Endothelial cell of umbilical vein (primary cell): ENCODE results near the gene SFSWAP. TPM values are rescaled to one million over a fixed set of nuclear protein-coding genes. Genes with fewer than 3 reads are reported as not detected.

ENCODE experiments used
- BruUV-seq: library from RNA; stranded (reverse); fragments of 400-500 nt; replicated peaks from 2 replicates; lab custom pipeline; 2021; lab: Mats Ljungman, UMichigan
- CTCF ChIA-PET: fragments of 300-600, 350-600 bp; sonication (Branson Sonifier 250); formaldehyde crosslinking; loops from one replicate; lab custom pipeline; 2021; ENCODE audit warnings: antibody characterized with exemption, inconsistent platforms; lab: Charles Lee
- POLR2A ChIA-PET: fragments of 300-600, 350-600 bp; sonication (Branson Sonifier 250); formaldehyde crosslinking; loops from one replicate; lab custom pipeline; 2021; ENCODE audit warnings: antibody characterized with exemption, inconsistent platforms; lab: Charles Lee
- DNase-seq: peaks from one replicate; pipeline ENCODE4 v3.0.0-alpha.2; 2011; ENCODE audit warnings: low read depth, low spot score
- FAIRE-seq: peaks from 2 replicates; lab custom pipeline; 2011; peaks lifted over from hg19 to GRCh38; lab: Jason Lieb, UNC
- H2AFZ ChIP-seq: 2 replicates; pipeline ENCODE4 v1.6.0; 2012; ENCODE audit warnings: low read depth, low read length, control low read depth, inconsistent platforms
- H3K27ac ChIP-seq: 2 replicates; pipeline ENCODE4 v1.5.1; 2011; ENCODE audit warnings: low read depth, mild to moderate bottlenecking, control low read depth, low read length, moderate library complexity; ENCODE audit not compliant: insufficient read depth
- H3K27me3 ChIP-seq, 2 experiments: 2 replicates each; pipeline versions ENCODE4 v1.6.0 to v1.6.1; 2011; ENCODE audit warnings: low read length in 2 of 2, mixed read lengths in 1 of 2; ENCODE audit not compliant: control insufficient read depth in 2 of 2, insufficient read depth in 2 of 2
- H3K36me3 ChIP-seq, 2 experiments: 2 replicates in 1 of 2; 3 replicates in 1 of 2; pipeline ENCODE4 v1.5.1; 2011; ENCODE audit warnings: low read length in 2 of 2, mild to moderate bottlenecking in 1 of 2, moderate library complexity in 1 of 2; ENCODE audit not compliant: control insufficient read depth in 2 of 2, insufficient read depth in 2 of 2; ENCODE audit errors: extremely low read depth in 1 of 2
- H3K4me1 ChIP-seq: 3 replicates; pipeline ENCODE4 v1.5.1; 2011; ENCODE audit warnings: mild to moderate bottlenecking, low read length; ENCODE audit not compliant: control insufficient read depth, insufficient read depth; ENCODE audit errors: extremely low read depth
- H3K4me2 ChIP-seq: 2 replicates; pipeline ENCODE4 v1.6.1; 2011; ENCODE audit warnings: low read length, control low read depth, mixed read lengths; ENCODE audit not compliant: insufficient read depth
- H3K4me3 ChIP-seq, 3 experiments: fragments of 200-600 bp in 1 of 3; sonication (generic), shearing (Covaris generic) in 1 of 3; replicated peaks in 1 of 3; 2 replicates each; pipeline ENCODE4 v1.5.1; 2011 to 2016; ENCODE audit warnings: control low read depth in 3 of 3, low read length in 3 of 3, mild to moderate bottlenecking in 2 of 3, inconsistent platforms in 1 of 3, low read depth in 1 of 3, moderate library complexity in 1 of 3; ENCODE audit not compliant: insufficient read depth in 1 of 3
- H3K79me2 ChIP-seq: 2 replicates; pipeline ENCODE4 v1.6.0; 2012; ENCODE audit warnings: low read length, inconsistent platforms; ENCODE audit not compliant: control insufficient read depth, insufficient read depth
- H3K9ac ChIP-seq: replicated peaks from 2 replicates; pipeline ENCODE3; 2011; ENCODE audit warnings: low read length, control low read depth; ENCODE audit not compliant: insufficient read depth; ENCODE audit errors: extremely low read depth
- H3K9me1 ChIP-seq: replicated peaks from 3 replicates; pipeline ENCODE4 v1.6.0; 2011; ENCODE audit warnings: mild to moderate bottlenecking, low read length; ENCODE audit not compliant: control insufficient read depth, insufficient read depth; ENCODE audit errors: extremely low read depth
- H3K9me3 ChIP-seq: replicated peaks from 2 replicates; pipeline ENCODE4 v1.5.1; 2012; ENCODE audit warnings: low read length, inconsistent platforms; ENCODE audit not compliant: control insufficient read depth, insufficient read depth
- H4K20me1 ChIP-seq: replicated peaks from 2 replicates; pipeline ENCODE3; 2011; ENCODE audit warnings: mild to moderate bottlenecking, low read length; ENCODE audit not compliant: control insufficient read depth, insufficient read depth; ENCODE audit errors: extremely low read depth
- EZH2 ChIP-seq: IDR thresholded peaks from 2 replicates; pipeline ENCODE4 v1.6.1; 2012; ENCODE audit warnings: borderline replicate concordance, low read depth, mild to moderate bottlenecking, moderate library complexity, low read length, inconsistent platforms; ENCODE audit not compliant: severe bottlenecking
- FOS ChIP-seq: IDR thresholded peaks from 2 replicates; pipeline ENCODE4 v1.6.1; 2011; ENCODE audit warnings: mild to moderate bottlenecking, low read length, moderate library complexity, borderline replicate concordance; ENCODE audit not compliant: insufficient read depth
- GATA2 ChIP-seq: IDR thresholded peaks from 2 replicates; pipeline ENCODE4 v1.7.0; 2011; ENCODE audit warnings: low read depth, mild to moderate bottlenecking, moderate library complexity, mixed read lengths, low read length; ENCODE audit not compliant: insufficient read length, insufficient read depth
- JUN ChIP-seq: IDR thresholded peaks from 2 replicates; pipeline ENCODE4 v1.6.1; 2011; ENCODE audit warnings: borderline replicate concordance, low read depth; ENCODE audit not compliant: insufficient read length, insufficient read depth
- MYC ChIP-seq: IDR thresholded peaks from one replicate; pipeline ENCODE4 v1.6.1; 2011; ENCODE audit warnings: mild to moderate bottlenecking, low read depth, low read length
- POLR2A ChIP-seq: IDR thresholded peaks from 2 replicates; pipeline ENCODE4 v1.6.1; 2012; ENCODE audit warnings: low read depth, mild to moderate bottlenecking, control low read depth, low read length
- POLR2AphosphoS5 ChIP-seq: IDR thresholded peaks from 2 replicates; pipeline ENCODE4 v1.6.1; 2012; ENCODE audit warnings: low read depth, mild to moderate bottlenecking, control low read depth, low read length, moderate library complexity; ENCODE audit not compliant: insufficient read depth
- dilution Hi-C: fragments of 300-500 bp; cut with MboI; formaldehyde crosslinking; loops from one replicate; pipeline ENCODE4 v1.15.0; 2019; ENCODE audit warnings: low sequenced_read_pairs; ENCODE audit not compliant: extremely low pct_ligation_motif_present
- intact Hi-C: fragments of 100-400 bp; cut with micrococcal nuclease; formaldehyde crosslinking; loops from one replicate; pipeline ENCODE4 v1.10.0; 2022
- polyA plus RNA-seq, 4 experiments: library from polyadenylated mRNA; depleted of rRNA in 3 of 4; stranded (reverse) in 3 of 4; unstranded in 1 of 4; fragments of >200 nt; gene quantifications; 2 replicates each; pipeline versions ENCODE4 v1.2.1 to v1.2.3, GENCODE V29; 2011 to 2012; ENCODE audit warnings: missing spikeins in 1 of 4
- total RNA-seq: library from RNA; stranded (reverse); gene quantifications from 2 replicates; pipeline ENCODE4 v1.2.3, GENCODE V29; 2021
- TF ChIP-seq, protein P1 (sequence below): IDR thresholded peaks from 2 replicates; pipeline ENCODE4 v1.6.1; 2011; ENCODE audit not compliant: insufficient read depth, insufficient read length
- TF ChIP-seq, protein P2 (sequence below), 2 donors: IDR thresholded peaks; 1 replicate in 1 of 2; 2 replicates in 1 of 2; pipeline ENCODE4 v1.5.1; 2011; ENCODE audit warnings: low read length in 2 of 2, mild to moderate bottlenecking in 2 of 2, moderate library complexity in 2 of 2, control low read depth in 1 of 2, inconsistent platforms in 1 of 2, low read depth in 1 of 2; ENCODE audit not compliant: insufficient read depth in 1 of 2; ENCODE audit errors: extremely low read depth in 1 of 2

Gene SFSWAP
- total and polyA plus RNA-seq, 2 donors (not counting 3 experiments of a cell fraction or from before 2014, with no cell fraction given): 38.1 to 53.3 TPM

DNA sequence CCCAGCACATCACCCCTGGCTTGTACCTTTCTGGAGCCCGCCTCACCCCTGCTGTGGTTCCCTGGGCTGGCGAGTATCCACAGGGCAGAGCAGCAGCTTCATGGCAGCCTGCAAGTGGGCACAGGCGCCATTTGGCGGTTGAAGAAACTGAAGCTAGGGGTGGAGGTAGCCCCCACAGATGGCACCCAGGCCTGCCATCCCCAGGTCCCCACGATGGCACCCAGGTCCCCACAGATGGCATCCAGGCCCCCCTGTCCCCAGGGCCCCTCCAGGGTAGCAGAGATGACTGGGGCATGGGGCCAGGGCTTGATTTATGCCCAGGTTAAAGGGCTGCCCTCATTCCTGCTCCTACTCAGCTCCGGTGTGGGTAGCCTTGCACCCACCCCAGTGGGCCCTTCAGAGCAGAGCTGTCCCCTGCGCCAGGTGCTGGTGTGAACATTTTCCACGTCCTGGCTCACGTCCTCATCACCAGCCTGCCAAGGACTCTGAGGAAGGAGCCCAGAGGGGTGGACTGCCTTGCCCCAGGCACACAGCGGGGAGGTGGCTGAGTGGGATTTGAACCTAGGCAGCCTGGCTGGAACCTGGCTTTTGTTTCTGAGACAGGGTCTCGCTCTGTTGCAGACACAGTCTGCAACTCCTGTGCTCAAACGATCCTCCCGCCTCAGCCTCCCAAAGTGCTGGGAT lies 126.0 kb downstream of the SFSWAP start:
- CTCF ChIA-PET: interaction anchor here (0.6 to 3.8 kb wide), 10 partner anchors 9 to 165 kb away, joined by 3 to 26 read pairs (median 4); partner anchors contain the start of gene EP400

More for the DNA sequence above, 126.0 kb downstream of the SFSWAP start:
- H3K4me1 ChIP-seq: no peaks in the 10 kb centered on the region
- no peak overlapping the region for H3K4me2 ChIP-seq
- no peak overlapping the region for H3K27ac ChIP-seq
- no peaks in the 10 kb centered on the region for H3K36me3 ChIP-seq
- H2AFZ ChIP-seq: no peak overlapping the region
- no peak overlapping the region for H3K9ac ChIP-seq
- H3K9me3 ChIP-seq: no peaks in the 10 kb centered on the region
- POLR2A ChIA-PET: no interaction called here
- dilution Hi-C loops: no loop called here
- no peaks in the 10 kb centered on the region for H4K20me1 ChIP-seq
- H3K4me3 ChIP-seq: no peak overlapping the region
- FAIRE-seq (no peak), DNase-seq (no peak)
- intact Hi-C loops: loop anchor here (1.0 kb wide), 1 partner anchor 164 kb away; no protein-coding TSS in a partner anchor
- TF ChIP-seq, protein P1, sequence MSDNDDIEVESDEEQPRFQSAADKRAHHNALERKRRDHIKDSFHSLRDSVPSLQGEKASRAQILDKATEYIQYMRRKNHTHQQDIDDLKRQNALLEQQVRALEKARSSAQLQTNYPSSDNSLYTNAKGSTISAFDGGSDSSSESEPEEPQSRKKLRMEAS: no peak
- TF ChIP-seq, protein P2, sequence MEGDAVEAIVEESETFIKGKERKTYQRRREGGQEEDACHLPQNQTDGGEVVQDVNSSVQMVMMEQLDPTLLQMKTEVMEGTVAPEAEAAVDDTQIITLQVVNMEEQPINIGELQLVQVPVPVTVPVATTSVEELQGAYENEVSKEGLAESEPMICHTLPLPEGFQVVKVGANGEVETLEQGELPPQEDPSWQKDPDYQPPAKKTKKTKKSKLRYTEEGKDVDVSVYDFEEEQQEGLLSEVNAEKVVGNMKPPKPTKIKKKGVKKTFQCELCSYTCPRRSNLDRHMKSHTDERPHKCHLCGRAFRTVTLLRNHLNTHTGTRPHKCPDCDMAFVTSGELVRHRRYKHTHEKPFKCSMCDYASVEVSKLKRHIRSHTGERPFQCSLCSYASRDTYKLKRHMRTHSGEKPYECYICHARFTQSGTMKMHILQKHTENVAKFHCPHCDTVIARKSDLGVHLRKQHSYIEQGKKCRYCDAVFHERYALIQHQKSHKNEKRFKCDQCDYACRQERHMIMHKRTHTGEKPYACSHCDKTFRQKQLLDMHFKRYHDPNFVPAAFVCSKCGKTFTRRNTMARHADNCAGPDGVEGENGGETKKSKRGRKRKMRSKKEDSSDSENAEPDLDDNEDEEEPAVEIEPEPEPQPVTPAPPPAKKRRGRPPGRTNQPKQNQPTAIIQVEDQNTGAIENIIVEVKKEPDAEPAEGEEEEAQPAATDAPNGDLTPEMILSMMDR (IDR thresholded peaks at IDR 0.05; ENCODE audit: extremely low read depth in 1 of 2, insufficient read depth in 1 of 2, low read depth in 1 of 2, low read length in 2 of 2): no peak
- TF ChIP-seq MYC: no peak
- no peak for TF ChIP-seq GATA2
- no peak for TF ChIP-seq EZH2
- TF ChIP-seq POLR2AphosphoS5: no peak
- no peak for TF ChIP-seq POLR2A
- TF ChIP-seq FOS: no peak
- TF ChIP-seq JUN: no peak
- no TSS peak for BruUV-seq
- no peaks in the 10 kb centered on the region for H3K79me2 ChIP-seq
- H3K27me3 ChIP-seq: no peaks in the 10 kb centered on the region
- no peaks in the 10 kb centered on the region for H3K9me1 ChIP-seq
